GM19455 (cell line): ENCODE measurements around the gene AMZ2.
"Not testable (repeated sequence)": the region's sequence is repeated elsewhere in the genome, so short reads cannot be mapped to it uniquely, and the experiment has no call there.

Source experiments
- ATAC-seq: cut with Tn5 transposase; IDR thresholded peaks from one replicate; pipeline ENCODE4 v1.9.1; 2021; ENCODE audit not compliant: unreplicated experiment

Gene AMZ2

DNA sequence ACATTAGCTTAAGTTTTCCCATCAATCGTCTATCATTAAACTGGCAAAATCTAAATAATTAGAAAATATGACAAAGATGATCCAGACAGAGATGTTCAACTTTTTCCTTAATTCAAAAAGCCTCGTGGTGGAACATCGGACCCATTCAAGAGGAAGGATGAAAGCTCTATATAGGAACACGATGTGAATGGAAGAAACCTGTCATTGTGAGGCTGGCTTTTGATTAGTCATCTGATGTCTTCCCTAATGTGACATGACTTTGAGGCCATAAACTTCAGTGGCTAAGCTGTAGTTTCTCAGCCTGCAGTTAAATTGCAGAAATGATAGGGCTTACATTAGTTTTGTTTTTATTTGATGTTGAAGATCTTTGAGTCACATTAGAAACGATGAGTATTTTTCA, 1.0 kb downstream of the AMZ2 start:
- ATAC-seq, result no peak

DNA sequence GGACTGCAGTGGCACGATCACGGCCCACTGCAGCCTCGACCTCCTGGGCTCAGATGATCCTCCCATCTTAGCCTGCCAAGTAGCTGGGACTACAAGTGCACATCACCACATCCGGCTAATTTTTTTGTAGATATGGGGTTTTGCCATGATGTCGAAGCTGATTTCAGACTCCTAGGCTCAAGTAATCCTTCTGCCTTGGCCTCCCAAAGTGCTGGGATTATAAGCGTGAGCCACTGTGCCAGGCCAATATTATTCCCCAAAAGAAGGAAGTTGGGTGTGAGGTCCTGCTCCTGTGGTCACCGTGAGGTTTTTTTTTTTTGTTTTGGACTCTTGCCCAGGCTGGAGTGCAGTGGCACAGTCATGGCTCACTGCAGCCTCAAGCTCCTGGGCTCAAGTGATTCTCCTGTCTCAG, 1.5 kb downstream of the AMZ2 start:
- ATAC-seq, result no peak

DNA sequence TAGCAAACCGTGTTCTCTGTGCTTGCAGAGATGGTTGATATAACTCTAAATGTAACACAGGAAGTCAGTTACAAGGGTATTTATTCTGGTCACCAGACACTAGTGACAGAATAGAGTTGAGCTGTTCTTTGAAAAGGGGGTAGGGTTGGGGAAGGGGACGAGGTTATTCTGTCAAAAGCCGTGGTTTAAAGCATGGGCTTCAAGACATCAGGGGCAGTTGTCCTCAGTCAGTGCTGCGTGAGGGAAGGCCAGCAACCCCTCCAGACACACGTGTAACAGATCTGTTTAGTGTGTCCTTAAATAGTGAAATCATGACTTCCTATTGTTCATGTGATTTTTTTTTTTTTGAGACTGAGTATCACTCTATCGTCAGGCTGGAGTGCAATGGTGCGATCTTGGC, 5.6 kb downstream of the AMZ2 start:
- ATAC-seq, result not testable (repeated sequence)

GRCh38 chr17:68255151-68255550, 7.3 kb downstream of the AMZ2 start:
- no peak for ATAC-seq

- ATAC-seq, result no peak
Measured at GRCh38 chr17:68255731-68256538, 8.1 kb downstream of the AMZ2 start.

DNA sequence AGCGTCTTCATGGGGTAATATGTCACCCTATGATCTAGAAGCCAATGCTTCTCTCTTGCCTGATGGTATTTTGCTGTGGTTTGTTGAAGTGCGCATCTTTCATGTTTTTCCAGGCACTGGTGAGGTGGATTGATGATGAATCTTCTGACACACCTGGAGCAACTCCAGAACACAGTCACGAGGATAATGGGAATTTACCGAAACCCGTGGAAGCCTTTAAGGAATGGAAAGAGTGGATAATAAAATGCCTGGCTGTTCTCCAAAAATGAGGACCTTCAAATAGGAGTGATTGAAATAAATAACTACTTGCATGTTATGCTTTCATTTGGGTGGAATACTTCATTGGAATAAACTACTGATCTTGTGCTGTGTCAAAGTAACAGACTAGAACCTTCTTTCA, 8.9 kb downstream of the AMZ2 start:
- not testable (repeated sequence) for ATAC-seq

DNA sequence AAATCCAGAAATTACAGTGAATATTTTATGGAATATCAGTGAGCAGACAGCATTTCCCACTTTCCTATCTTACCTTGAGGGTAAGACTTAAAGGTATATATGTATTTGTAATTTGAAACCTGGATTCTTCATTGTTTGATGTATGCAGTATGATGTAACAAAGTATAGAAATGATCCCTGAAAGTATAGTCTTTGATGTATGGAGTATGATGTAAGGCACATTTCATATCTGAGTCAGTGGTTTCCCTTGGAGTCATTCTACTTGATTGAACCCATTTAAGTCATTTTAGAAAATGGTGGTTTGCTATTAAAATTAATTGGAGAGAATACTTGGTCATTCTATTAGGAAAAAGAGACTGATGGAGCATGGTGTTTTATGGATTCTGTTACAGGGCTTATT, 10.1 kb downstream of the AMZ2 start:
- no peak for ATAC-seq

DNA sequence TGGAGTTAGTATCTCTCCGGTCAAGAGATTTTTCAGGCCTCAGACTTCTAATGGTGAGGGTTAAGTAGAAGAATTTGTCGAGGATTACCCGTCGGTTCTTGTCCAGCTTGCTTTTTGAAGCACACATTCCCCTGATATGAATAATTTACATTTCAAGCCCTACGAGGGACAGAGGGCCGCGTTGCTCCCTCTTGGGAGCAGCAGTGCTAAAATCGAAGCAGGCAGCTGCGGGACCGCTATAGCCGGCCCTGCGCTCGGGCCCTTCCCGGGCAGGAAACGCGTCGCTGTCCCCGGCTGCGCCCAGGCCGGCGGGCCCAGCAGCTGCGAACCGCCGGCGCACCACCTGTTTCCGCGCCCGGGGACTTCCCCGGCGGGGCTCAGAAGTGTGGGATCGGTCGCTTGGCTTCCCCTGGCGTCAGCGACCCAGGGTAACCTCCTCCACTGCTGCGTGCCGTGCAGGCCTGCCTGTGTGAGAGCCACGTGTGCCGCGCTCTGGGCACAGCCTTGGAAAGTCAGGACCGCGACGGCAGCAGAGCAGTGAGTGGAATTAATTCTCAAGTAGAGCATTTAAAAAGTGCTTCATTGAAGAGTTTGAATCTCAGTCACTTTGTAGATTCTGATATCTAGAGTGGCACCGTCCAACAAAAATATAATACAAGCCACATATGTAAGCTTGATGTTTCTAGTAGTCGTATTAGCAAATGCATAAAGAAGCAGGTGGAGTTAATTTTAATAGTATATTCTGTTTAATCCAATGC, 11.2 kb downstream of the AMZ2 start:
- ATAC-seq, result peak; percentile 91

DNA sequence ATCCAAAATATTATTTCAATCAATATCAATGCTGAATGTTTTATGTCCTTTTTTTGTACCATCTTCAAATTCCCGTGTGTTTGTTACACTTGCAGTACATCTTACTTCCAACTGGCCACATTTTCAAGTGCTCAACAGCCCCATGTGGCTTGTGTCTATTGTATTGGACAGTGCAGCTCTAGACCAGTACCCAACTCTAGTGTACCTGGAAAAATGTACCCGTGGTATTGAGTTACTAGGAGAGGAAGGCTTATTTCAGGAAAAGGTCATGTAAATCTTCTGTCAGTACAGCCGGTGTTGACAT, 11.8 kb downstream of the AMZ2 start:
- ATAC-seq, result not testable (repeated sequence)

DNA sequence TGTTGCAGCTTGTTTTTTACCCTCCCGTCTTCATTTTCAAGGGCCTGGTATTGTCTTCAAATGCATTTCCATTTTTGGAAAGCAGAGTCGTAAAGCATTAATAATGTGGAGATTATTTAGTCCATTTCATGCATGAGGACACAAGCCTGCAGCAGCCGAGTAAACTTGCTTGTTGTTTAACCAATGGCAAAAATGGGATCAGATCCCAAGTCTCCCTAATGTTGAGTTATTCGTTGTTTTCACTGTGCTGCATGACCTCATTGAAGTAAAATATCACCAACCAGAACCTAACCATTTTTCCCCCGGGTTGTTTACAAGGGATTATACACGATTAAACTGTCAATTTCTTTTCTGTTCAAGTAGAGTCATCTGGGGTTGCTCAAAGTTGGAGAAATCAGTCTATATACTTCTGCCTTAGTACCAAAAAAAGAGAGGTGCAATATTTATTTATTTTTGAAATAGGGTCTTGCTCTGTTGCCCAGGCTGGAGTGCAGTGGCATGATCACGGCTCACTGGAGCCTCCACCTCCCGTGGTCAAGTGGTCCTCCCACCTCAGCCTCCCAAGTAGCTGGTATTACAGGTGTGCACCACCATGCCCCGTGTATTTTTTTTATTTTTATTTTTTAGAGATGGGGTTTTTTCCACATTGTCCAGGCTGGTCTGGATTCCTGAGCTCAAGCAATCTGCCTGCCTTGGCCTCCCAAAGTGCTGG, 12.4 kb downstream of the AMZ2 start:
- ATAC-seq, result no peak

- not testable (repeated sequence) for ATAC-seq
Measured at GRCh38 chr17:68262467-68262866, 14.6 kb downstream of the AMZ2 start.

GRCh38 chr17:68263101-68263681, 15.3 kb downstream of the AMZ2 start:
- not testable (repeated sequence) for ATAC-seq

DNA sequence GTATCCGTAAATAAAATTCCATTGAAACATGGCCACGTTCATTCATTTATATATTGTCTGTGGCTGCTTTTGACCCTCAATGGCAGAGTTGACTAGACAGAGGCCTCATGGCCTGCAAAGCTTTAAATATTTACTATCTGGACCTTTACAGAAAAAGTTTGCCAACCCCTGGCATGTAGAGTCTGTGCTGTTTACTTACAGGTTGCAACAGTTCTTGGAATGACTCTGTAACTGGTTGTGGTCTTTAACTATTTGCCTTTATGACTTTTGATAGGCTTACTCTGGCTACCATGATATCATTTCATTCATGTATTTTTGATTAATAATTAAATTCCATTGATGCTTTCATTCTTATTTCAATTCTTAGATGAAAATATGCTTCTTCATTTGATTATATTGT, 18.0 kb downstream of the AMZ2 start:
- not testable (repeated sequence) for ATAC-seq

DNA sequence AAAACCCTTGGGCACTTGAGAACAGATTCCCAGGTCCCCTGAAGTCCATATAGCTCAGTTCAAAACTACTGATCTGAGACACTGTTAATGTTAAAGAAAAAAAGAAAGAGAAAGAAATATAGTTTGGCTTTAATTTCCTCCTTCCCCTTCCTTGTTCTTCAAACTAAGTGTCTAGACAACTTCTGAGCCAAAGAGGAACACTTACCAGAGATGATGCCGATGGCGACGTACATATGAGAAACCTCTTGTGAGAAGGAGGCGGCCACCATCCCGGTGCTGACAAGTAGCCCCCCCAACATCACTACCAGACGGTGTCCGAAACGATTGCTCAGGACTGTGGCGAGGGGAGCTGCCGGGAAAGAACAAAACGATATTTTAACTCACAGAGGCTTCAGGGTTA, 25.9 kb downstream of the AMZ2 start:
- no peak for ATAC-seq

- not testable (repeated sequence) for ATAC-seq
Measured at GRCh38 chr17:68276339-68276738, 28.5 kb downstream of the AMZ2 start.

GRCh38 chr17:68277807-68278206, 30.0 kb downstream of the AMZ2 start:
- no peak for ATAC-seq

DNA sequence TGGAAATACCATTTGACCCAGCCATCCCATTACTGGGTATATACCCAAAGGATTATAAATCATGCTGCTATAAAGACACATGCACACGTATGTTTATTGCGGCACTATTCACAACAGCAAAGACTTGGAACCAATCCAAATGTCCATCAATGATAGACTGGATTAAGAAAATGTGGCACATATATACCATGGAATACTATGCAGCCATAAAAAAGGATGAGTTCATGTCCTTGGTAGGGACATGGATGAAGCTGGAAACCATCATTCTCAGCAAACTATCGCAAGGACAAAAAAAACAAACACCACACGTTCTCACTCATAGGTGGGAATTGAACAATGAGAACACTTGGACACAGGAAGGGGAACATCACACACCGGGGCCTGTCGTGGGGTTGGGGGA, 34.1 kb downstream of the AMZ2 start:
- ATAC-seq, result not testable (repeated sequence)

DNA sequence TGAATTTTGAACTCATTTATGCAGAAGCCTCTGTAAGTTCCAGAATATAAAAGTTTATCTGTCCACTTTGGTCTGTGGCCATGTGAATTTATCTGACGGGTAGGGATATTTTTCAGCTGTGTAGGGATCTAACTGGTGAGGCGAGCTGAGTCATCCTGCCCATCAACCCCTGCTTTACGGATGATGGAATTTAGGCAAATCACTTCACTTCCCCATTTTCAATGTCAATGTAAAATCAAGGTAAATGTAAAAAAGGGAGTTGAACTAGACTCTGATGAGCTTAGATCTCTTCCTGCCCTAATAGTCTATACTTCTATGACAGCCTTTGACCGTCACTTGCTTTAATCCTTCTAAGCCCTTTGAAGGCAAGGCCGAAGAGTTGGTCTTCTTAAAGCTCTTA, 40.5 kb downstream of the AMZ2 start:
- ATAC-seq, result no peak

DNA sequence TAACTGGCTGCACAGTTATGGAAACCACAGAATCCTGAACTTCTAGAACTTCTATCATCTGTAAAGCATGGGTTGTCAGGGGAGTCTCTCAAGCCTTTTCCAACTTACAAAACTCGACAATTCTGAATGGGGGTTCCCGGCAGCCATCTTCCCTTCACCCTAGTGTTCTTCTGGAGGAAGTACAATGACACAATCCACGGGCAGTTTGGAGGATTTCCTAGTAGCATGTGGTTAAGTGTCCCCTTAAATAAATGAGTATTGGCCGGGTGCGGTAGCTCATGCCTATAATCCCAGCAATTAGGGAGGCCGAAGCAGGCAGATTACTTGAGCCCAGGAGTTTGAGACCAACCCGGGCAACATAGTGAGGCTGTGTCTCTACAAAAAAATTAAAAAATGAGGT, 41.0 kb downstream of the AMZ2 start:
- ATAC-seq, result no peak

DNA sequence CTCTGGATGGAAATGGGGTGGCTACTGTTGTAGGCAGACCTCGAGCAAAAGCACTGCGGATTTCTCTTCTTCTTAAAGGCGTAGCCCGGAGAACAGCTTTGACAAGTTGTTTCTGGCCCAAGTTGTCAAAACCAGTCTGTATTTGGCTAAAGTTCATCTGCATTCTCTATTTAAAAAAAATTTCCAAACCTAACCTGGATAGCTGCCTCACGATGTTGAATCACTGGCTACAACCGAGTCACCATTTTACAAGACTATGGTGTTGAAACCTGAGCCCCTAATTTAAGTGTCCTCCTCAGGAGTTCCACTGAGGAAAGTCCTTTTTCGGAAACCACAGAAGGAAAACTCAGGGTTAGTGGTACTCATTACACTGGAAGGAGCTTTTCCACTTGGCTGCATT, 41.6 kb downstream of the AMZ2 start:
- ATAC-seq, result no peak

DNA sequence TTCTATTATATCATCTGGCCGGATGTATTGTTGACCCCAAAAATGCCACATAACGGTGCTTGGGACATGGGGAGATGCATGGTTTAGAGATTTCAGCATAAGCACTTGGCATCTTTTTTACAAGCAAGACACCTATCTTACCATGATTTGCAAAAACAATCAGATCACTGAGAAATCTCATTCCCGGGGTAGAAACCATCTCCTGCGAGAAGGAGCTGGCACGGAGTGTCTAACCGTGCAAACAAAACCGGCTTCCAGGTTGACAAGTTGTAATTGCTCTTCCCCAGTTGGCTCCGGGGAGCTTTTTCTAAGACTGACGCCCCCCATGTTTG, 42.1 kb downstream of the AMZ2 start:
- no peak for ATAC-seq
